Measurements from ENCODE around the gene PLOD2. TPM values are rescaled to one million over a fixed set of nuclear protein-coding genes. Genes with fewer than 3 reads are reported as not detected.

Gene PLOD2
- total and polyA plus RNA-seq, 9 of the 15 experiments (the other 6 are each of a cell fraction or from before 2014, with no cell fraction given): 0.18 to 1.5 (median 0.58) TPM

- H3K9ac ChIP-seq (ENCODE audit: insufficient read depth in 1 of 2, low read depth in 2 of 2, low read length in 2 of 2): no peak overlapping the region
- 4% methylated on average over 5 of the region's 5 CpGs for WGBS (ENCODE audit: insufficient coverage, low coverage, missing lambda C conversion rate)
- H4K20me1 ChIP-seq (replicated peaks; ENCODE audit: control insufficient read depth, insufficient read depth, low read length): no peaks in the 10 kb centered on the region
- ChIA-PET POLR2A (no interaction called here), CTCF (ENCODE audit: low intra/inter-chr PET ratio) (no interaction called here)
- no peaks in the 10 kb centered on the region for H3K9me3 ChIP-seq (replicated peaks; ENCODE audit: control insufficient read depth, insufficient read depth, low read depth, low read length)
- ATAC-seq (no peak), FAIRE-seq (no peak), DNase-seq (ENCODE audit: extremely low read depth in 1 of 4, low spot score in 3 of 4) (no peak)
- H3K4me1 ChIP-seq (replicated peaks in 1 of 2; ENCODE audit: control insufficient read depth in 2 of 2, insufficient read depth in 2 of 2, low read length in 2 of 2): no peaks in the 10 kb centered on the region
- TF ChIP-seq MTF1 (CRISPR knock-in tag; IDR thresholded peaks at IDR 0.05; ENCODE audit: borderline replicate concordance): no peak
- TF ChIP-seq CBFA2T2 (conservative IDR thresholded peaks at IDR 0.05): no peak
- in situ Hi-C loops (cut with MboI) (no loop called here), intact Hi-C loops (cut with micrococcal nuclease) (no loop called here)
- H3K4me3 ChIP-seq: no peak overlapping the region
- H3K27me3 ChIP-seq (ENCODE audit: control insufficient read depth in 2 of 2, insufficient read depth in 2 of 2, low read length in 2 of 2): no peaks in the 10 kb centered on the region
- H3K27ac ChIP-seq (ENCODE audit: extremely low read depth, low read depth, low read length): no peak overlapping the region
- H3K4me2 ChIP-seq (ENCODE audit: insufficient read depth, low read length): no peak overlapping the region
- BruUV-seq (replicated peaks): no TSS peak
- H3K36me3 ChIP-seq (ENCODE audit: control insufficient read depth, insufficient read depth, low read length): no peaks in the 10 kb centered on the region
- H3K79me2 ChIP-seq (ENCODE audit: control insufficient read depth, insufficient read depth, low read length): no peaks in the 10 kb centered on the region
- no peak overlapping the region for H2AFZ ChIP-seq (ENCODE audit: low read depth, low read length)
- H3K9me1 ChIP-seq (ENCODE audit: control insufficient read depth, insufficient read depth, low read length): no peaks in the 10 kb centered on the region
These were observed 20.2 kb upstream of the PLOD2 start for GRCh38 chr3:146181216-146181615.

- in situ Hi-C loops (cut with MboI) (no loop called here), intact Hi-C loops (cut with micrococcal nuclease) (no loop called here)
- CTCF ChIA-PET (ENCODE audit: low intra/inter-chr PET ratio): no interaction called here
- Histone ChIP-seq H3K36me3 (ENCODE audit: control insufficient read depth, insufficient read depth, low read length) (no peaks in the 10 kb centered on the region), H3K4me1 (replicated peaks in 1 of 2; ENCODE audit: control insufficient read depth in 2 of 2, insufficient read depth in 2 of 2, low read length in 2 of 2) (no peaks in the 10 kb centered on the region), H3K4me3 (no peak overlapping the region), H3K9me1 (ENCODE audit: control insufficient read depth, insufficient read depth, low read length) (no peaks in the 10 kb centered on the region), H3K27ac (ENCODE audit: extremely low read depth, low read depth, low read length) (no peak overlapping the region), H2AFZ (ENCODE audit: low read depth, low read length) (no peak overlapping the region), H3K27me3 (ENCODE audit: control insufficient read depth in 2 of 2, insufficient read depth in 2 of 2, low read length in 2 of 2) (no peaks in the 10 kb centered on the region), H4K20me1 (replicated peaks; ENCODE audit: control insufficient read depth, insufficient read depth, low read length) (no peaks in the 10 kb centered on the region), H3K9ac (ENCODE audit: insufficient read depth in 1 of 2, low read depth in 2 of 2, low read length in 2 of 2) (no peak overlapping the region), H3K4me2 (ENCODE audit: insufficient read depth, low read length) (no peak overlapping the region), H3K9me3 (replicated peaks; ENCODE audit: control insufficient read depth, insufficient read depth, low read depth, low read length) (no peaks in the 10 kb centered on the region), H3K79me2 (ENCODE audit: control insufficient read depth, insufficient read depth, low read length) (no peaks in the 10 kb centered on the region)
- FAIRE-seq (no peak), DNase-seq (ENCODE audit: extremely low read depth in 1 of 4, low spot score in 3 of 4) (no peak), ATAC-seq (no peak)
- 0% methylated on average over 6 of the region's 6 CpGs for WGBS (ENCODE audit: insufficient coverage, low coverage, missing lambda C conversion rate)
- POLR2A ChIA-PET: no interaction called here
- TF ChIP-seq BMI1 (IDR thresholded peaks at IDR 0.05; ENCODE audit: low read length) (no peak), RB1 (IDR thresholded peaks at IDR 0.05; ENCODE audit: low read depth) (no peak), MTA1 (IDR thresholded peaks at IDR 0.05; ENCODE audit: borderline replicate concordance) (no peak), ZC3H8 (IDR thresholded peaks at IDR 0.05) (no peak)
- BruUV-seq (replicated peaks): no TSS peak
These were observed 19.4 kb upstream of the PLOD2 start for GRCh38 chr3:146180376-146180775.
